Ascending aorta (tissue), 2 donors: ENCODE results near the gene ATL3. TPM values are rescaled to one million over a fixed set of nuclear protein-coding genes. Genes with fewer than 3 reads are reported as not detected.
"Not testable (repeated sequence)": the region's sequence is repeated elsewhere in the genome, so short reads cannot be mapped to it uniquely, and the experiment has no call there.

Experiments used
- DNase-seq, 2 donors: peaks; one replicate each; pipeline ENCODE4 v3.0.0-alpha.2; 2019; ENCODE audit warnings: low spot score in 2 of 2
- H3K27ac ChIP-seq, 2 donors: fragments of 200-600 bp; sonication (generic); one replicate each; pipeline ENCODE4 v1.5.1; 2016 to 2017; ENCODE audit warnings: mild to moderate bottlenecking in 1 of 2
- H3K27me3 ChIP-seq: fragments of 200-600 bp; sonication (generic); one replicate; pipeline ENCODE4 v1.5.1; 2017
- H3K36me3 ChIP-seq, 2 donors: fragments of 200-600 bp; sonication (generic); one replicate each; pipeline ENCODE4 v1.5.1; 2016
- H3K4me1 ChIP-seq, 2 donors: fragments of 200-600 bp; sonication (generic); one replicate each; pipeline ENCODE4 v1.5.1; 2016 to 2017; ENCODE audit warnings: mild to moderate bottlenecking in 1 of 2
- H3K4me3 ChIP-seq, 2 donors: fragments of 200-600 bp; sonication (generic); one replicate each; pipeline ENCODE4 v1.5.1; 2016 to 2017; ENCODE audit warnings: mild to moderate bottlenecking in 1 of 2
- H3K9me3 ChIP-seq, 2 donors: fragments of 200-600 bp; sonication (generic); one replicate each; pipeline ENCODE4 v1.5.1; 2016
- intact Hi-C: fragments of 100-400 bp; cut with DNase I; formaldehyde crosslinking; loops from one replicate; pipeline ENCODE4 v1.15.1; 2023
- total RNA-seq: library from RNA; depleted of rRNA; stranded (reverse); fragments of >200 nt; gene quantifications from one replicate; pipeline ENCODE4 v1.1.0, GENCODE V29; 2016
- TF ChIP-seq, protein P1 (sequence below), 3 experiments: fragments of 200-600 bp in 2 of 3; fragments of 450-650 bp in 1 of 3; sonication (generic) in 2 of 3; IDR thresholded peaks; one replicate each; pipeline ENCODE4 v1.5.1; 2016 to 2019; ENCODE audit warnings: antibody characterized with exemption in 3 of 3, mild to moderate bottlenecking in 1 of 3, moderate library complexity in 1 of 3

The ATL3 gene
- total RNA-seq, 1 donor from 2014 or later, result 77.3 TPM

DNA sequence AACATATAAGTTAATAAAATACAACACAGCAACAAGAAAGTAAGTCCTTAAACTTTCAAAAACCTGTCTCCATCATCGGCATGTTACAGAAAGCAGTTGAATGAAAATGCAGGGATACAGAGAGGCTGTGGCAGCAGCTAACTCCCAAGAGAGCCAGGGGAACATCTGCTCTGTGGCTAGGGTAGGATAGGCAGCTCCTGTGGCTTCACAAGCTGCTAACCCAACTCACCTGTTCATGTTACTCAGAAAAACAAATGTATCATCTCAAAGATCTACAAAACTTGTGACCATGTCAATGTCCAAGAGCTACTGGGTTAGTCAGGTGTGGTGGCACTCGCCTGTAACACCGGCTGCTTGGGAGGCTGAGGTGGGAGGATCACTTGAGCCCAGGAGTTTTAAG is 41.8 kb downstream of the ATL3 start:
- no peak for DNase-seq
- peaks cover 55 to 64% of the 10 kb centered on the region in 2 donors for H3K36me3 ChIP-seq
- intact Hi-C loops, result no loop called here

DNA sequence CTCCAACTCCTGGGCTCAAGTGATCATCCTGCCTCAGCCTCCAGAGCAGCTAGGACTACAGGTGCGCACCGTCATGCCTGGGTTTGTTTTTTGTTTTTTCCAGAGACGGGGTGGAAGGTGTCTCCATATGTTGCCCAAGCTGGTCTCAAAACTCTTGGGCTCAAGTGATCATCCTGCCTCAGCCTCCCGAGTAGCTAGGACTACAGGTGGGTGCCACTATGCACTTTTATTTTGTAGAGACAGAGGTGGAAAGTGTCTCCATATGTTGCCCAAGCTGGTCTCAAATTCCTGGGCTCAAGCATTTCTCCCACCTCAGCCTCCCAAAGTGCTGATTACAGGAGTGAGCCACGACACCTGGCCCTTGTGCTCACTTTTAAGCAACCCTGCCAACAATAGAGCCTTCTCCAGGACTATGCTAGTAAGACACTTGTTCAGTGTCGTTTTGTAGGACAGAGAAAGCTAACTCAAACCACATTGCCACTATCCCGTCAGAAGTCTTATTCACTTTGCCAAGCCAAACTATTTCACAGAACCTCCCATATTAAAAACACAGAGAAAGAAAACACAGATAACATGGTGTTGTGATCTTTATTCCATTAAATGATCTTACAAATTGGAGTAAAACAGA is 47.5 kb downstream of the ATL3 start:
- H3K4me1 ChIP-seq, result no peaks in the 10 kb centered on the region
- no peak overlapping the region for H3K4me3 ChIP-seq
- H3K9me3 ChIP-seq, result no peaks in the 10 kb centered on the region
- peaks cover 12% of the 10 kb centered on the region in 2 donors for H3K36me3 ChIP-seq
- intact Hi-C loops, result no loop called here
- no peak overlapping the region for H3K27ac ChIP-seq
- DNase-seq, result no peak
- TF ChIP-seq, protein P1, sequence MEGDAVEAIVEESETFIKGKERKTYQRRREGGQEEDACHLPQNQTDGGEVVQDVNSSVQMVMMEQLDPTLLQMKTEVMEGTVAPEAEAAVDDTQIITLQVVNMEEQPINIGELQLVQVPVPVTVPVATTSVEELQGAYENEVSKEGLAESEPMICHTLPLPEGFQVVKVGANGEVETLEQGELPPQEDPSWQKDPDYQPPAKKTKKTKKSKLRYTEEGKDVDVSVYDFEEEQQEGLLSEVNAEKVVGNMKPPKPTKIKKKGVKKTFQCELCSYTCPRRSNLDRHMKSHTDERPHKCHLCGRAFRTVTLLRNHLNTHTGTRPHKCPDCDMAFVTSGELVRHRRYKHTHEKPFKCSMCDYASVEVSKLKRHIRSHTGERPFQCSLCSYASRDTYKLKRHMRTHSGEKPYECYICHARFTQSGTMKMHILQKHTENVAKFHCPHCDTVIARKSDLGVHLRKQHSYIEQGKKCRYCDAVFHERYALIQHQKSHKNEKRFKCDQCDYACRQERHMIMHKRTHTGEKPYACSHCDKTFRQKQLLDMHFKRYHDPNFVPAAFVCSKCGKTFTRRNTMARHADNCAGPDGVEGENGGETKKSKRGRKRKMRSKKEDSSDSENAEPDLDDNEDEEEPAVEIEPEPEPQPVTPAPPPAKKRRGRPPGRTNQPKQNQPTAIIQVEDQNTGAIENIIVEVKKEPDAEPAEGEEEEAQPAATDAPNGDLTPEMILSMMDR (IDR thresholded peaks at IDR 0.05), result no peak
- no peaks in the 10 kb centered on the region for H3K27me3 ChIP-seq

More for the DNA sequence above, 41.8 kb downstream of the ATL3 start:
- H3K4me3 ChIP-seq, result no peak overlapping the region
- H3K27me3 ChIP-seq, result no peaks in the 10 kb centered on the region
- TF ChIP-seq, protein P1 (IDR thresholded peaks at IDR 0.05), result no peak
- no peaks in the 10 kb centered on the region for H3K9me3 ChIP-seq
- H3K4me1 ChIP-seq, result no peaks in the 10 kb centered on the region
- H3K27ac ChIP-seq, result no peak overlapping the region

DNA sequence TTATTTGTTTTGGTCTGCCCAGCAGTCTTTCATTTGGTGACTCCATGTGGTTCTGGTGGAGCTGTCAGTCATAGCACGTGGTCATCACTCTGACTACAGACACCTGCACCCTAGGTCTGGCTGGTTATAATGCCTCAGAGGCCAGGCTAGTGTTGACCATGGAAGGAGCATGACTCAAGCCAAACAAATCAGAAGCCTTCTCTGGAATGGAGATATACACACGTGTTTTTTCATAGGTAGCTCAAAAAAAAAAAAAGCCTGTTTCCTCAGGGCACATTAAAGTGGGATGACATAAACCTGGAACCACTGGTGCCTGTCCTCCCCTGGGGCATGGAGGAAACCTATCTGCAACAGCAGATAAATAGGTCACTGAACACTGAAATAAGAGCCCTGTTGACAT is 48.9 kb downstream of the ATL3 start:
- no peaks in the 10 kb centered on the region for H3K27me3 ChIP-seq
- no peaks in the 10 kb centered on the region for H3K9me3 ChIP-seq
- peaks cover 2 to 3% of the 10 kb centered on the region in 2 donors for H3K36me3 ChIP-seq
- no peak for DNase-seq
- H3K4me1 ChIP-seq, result no peaks in the 10 kb centered on the region
- H3K27ac ChIP-seq, result no peak overlapping the region
- TF ChIP-seq, protein P1 (IDR thresholded peaks at IDR 0.05), result no peak
- intact Hi-C loops, result no loop called here
- H3K4me3 ChIP-seq, result no peak overlapping the region

DNA sequence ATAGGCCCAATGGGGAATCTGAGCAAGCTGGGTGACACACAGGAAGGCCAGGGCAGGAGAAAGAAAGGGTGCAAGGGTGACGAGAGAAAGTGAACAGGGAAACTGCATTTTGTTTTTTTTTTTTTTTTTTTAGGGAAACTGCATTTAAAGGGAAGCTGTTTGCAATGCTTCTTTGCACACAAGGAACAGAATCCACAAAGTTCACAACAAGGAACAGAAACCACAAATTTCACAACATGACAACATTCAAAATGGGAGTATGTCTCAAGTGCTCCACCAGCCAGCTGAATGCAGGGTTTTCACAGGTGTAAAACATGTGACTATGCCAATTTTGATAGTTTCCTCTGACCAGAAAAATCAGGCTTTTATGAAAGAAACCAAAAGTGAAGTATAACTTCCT is 50.1 kb downstream of the ATL3 start:
- Histone ChIP-seq H3K27ac (no peak overlapping the region), H3K9me3 (no peaks in the 10 kb centered on the region), H3K4me1 (no peaks in the 10 kb centered on the region), H3K36me3 (peaks cover 0 to 3% of the 10 kb centered on the region in 2 donors), H3K27me3 (no peaks in the 10 kb centered on the region), H3K4me3 (no peak overlapping the region)
- DNase-seq, result no peak
- intact Hi-C loops, result no loop called here
- TF ChIP-seq, protein P1 (IDR thresholded peaks at IDR 0.05), result no peak

DNA sequence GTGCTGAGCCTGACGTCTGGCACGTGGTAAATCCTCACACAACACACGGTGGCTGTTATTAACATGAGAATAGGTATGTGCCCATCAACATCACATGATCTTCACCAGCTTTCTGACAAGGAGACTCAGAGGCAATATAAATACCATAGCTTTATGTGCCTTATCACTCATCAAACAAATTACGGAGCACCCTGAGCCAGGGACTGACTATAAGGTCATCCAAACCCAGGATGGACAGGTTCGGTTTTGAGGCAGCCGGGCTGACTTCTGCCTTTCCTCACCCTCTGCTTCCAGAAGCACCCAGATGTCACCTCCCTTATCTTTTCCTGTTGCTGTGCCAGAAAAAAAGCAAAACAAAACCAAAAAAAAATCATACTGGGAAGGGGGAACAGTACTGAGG is 51.2 kb downstream of the ATL3 start:
- Histone ChIP-seq H3K4me1 (no peaks in the 10 kb centered on the region), H3K36me3 (no peaks in the 10 kb centered on the region), H3K4me3 (no peak overlapping the region), H3K9me3 (no peaks in the 10 kb centered on the region), H3K27ac (no peak overlapping the region), H3K27me3 (no peaks in the 10 kb centered on the region)
- TF ChIP-seq, protein P1 (IDR thresholded peaks at IDR 0.05), result no peak
- intact Hi-C loops, result loop anchor here (10.0 kb wide), 1 partner anchor 735 kb away; the partner anchor contains the start of gene SLC3A2
- no peak for DNase-seq

DNA sequence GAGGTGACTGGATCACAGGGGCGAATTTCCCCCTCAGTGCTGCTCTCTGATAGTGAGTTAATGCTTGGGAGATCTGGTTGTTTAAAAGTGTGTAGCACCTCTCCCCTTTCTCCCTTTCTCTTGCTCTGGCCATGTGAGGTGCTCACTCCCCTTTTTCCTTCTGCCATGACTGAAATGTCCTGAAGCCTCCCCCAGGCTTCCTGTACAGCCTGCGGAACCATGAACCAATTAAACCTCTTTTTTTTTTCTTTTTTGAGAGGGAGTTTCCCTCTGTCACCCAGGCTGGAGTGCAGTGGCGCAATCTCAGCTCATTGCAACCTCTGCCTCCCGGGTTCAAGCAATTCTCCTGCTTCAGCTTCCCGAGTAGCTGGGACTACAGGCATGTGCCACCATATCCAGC is 53.5 kb downstream of the ATL3 start:
- intact Hi-C loops, result loop anchor here (10.0 kb wide), 1 partner anchor 733 kb away; the partner anchor contains the start of gene SLC3A2
- not testable (repeated sequence) for H3K4me3 ChIP-seq, H3K4me1 ChIP-seq, H3K27ac ChIP-seq, DNase-seq, H3K9me3 ChIP-seq, H3K36me3 ChIP-seq, H3K27me3 ChIP-seq
